ENCODE data around the gene SLC9A1. TPM values are rescaled to one million over a fixed set of nuclear protein-coding genes. Genes with fewer than 3 reads are reported as not detected.

Gene SLC9A1
- total RNA-seq, 1 donor from 2014 or later, result 1.8 TPM

GRCh38 chr1:27135541-27136235 lies 19.2 kb downstream of the SLC9A1 start:
- Mint-ChIP-seq H3K4me1 (peaks cover 26% of the 10 kb centered on the region), H3K4me3 (no peak overlapping the region), H3K9me3 (no peaks in the 10 kb centered on the region), H3K27me3 (ENCODE audit: insufficient read depth, low read depth) (no peaks in the 10 kb centered on the region), H3K27ac (no peak overlapping the region), H3K36me3 (peaks cover 2% of the 10 kb centered on the region)
- no peak overlapping the region for H3K27ac ChIP-seq
- no peaks in the 10 kb centered on the region for H3F3A ChIP-seq (ENCODE audit: low read depth)
- no peak overlapping the region for H3K4me3 ChIP-seq
- no peaks in the 10 kb centered on the region for H3K36me3 ChIP-seq
- H3K9me3 ChIP-seq (ENCODE audit: low read depth), result no peaks in the 10 kb centered on the region
- no peak overlapping the region for H2AFZ ChIP-seq (replicated peaks)
- H3K27me3 ChIP-seq, result no peaks in the 10 kb centered on the region
- H3K4me2 ChIP-seq, result no peak overlapping the region
- peak; percentile 60 for DNase-seq (ENCODE audit: low spot score)
- H3K79me2 ChIP-seq (ENCODE audit: low read depth), result no peaks in the 10 kb centered on the region
- H3K4me1 ChIP-seq, result peaks cover 7% of the 10 kb centered on the region
- H4K20me1 ChIP-seq (ENCODE audit: low read depth), result peaks cover 23% of the 10 kb centered on the region
- no peak overlapping the region for H3K9ac ChIP-seq
- no peak for TF ChIP-seq EZH2phosphoT487 (IDR thresholded peaks at IDR 0.05)
- TF ChIP-seq CTCF (IDR thresholded peaks at IDR 0.05), result peak; percentile 43

GRCh38 chr1:27133991-27134390 lies 20.9 kb downstream of the SLC9A1 start:
- no peaks in the 10 kb centered on the region for H3K9me3 Mint-ChIP-seq
- Histone ChIP-seq H2AFZ (replicated peaks) (no peak overlapping the region), H3K4me1 (peaks cover 7% of the 10 kb centered on the region), H3K79me2 (ENCODE audit: low read depth) (no peaks in the 10 kb centered on the region), H3K4me3 (no peak overlapping the region), H3K27me3 (no peaks in the 10 kb centered on the region), H3K27ac (no peak overlapping the region), H3F3A (ENCODE audit: low read depth) (no peaks in the 10 kb centered on the region), H3K4me2 (no peak overlapping the region), H4K20me1 (ENCODE audit: low read depth) (peaks cover 23% of the 10 kb centered on the region), H3K36me3 (no peaks in the 10 kb centered on the region), H3K9me3 (ENCODE audit: low read depth) (no peaks in the 10 kb centered on the region), H3K9ac (no peak overlapping the region)
- no peak for DNase-seq (ENCODE audit: low spot score)
- peaks cover 2% of the 10 kb centered on the region for H3K36me3 Mint-ChIP-seq
- no peak overlapping the region for H3K27ac Mint-ChIP-seq
- no peak for TF ChIP-seq CTCF (IDR thresholded peaks at IDR 0.05)
- TF ChIP-seq EZH2phosphoT487 (IDR thresholded peaks at IDR 0.05), result no peak
- no peak for TF ChIP-seq EZH2 (IDR thresholded peaks at IDR 0.05)
- H3K4me1 Mint-ChIP-seq, result peaks cover 23% of the 10 kb centered on the region
- H3K27me3 Mint-ChIP-seq (ENCODE audit: insufficient read depth, low read depth), result no peaks in the 10 kb centered on the region
- H3K4me3 Mint-ChIP-seq, result no peak overlapping the region

- DNase-seq (ENCODE audit: low spot score), result no peak
- no peaks in the 10 kb centered on the region for H3K9me3 Mint-ChIP-seq
- Histone ChIP-seq H3K27me3 (no peaks in the 10 kb centered on the region), H3K79me2 (ENCODE audit: low read depth) (no peaks in the 10 kb centered on the region), H2AFZ (replicated peaks) (no peak overlapping the region), H3K36me3 (no peaks in the 10 kb centered on the region), H3K4me2 (no peak overlapping the region), H3K4me3 (no peak overlapping the region), H3K9ac (no peak overlapping the region), H3K4me1 (peaks cover 7% of the 10 kb centered on the region), H3K9me3 (ENCODE audit: low read depth) (no peaks in the 10 kb centered on the region), H3F3A (ENCODE audit: low read depth) (no peaks in the 10 kb centered on the region), H4K20me1 (ENCODE audit: low read depth) (peaks cover 18% of the 10 kb centered on the region), H3K27ac (no peak overlapping the region)
- peaks cover 18% of the 10 kb centered on the region for H3K4me1 Mint-ChIP-seq
- peaks cover 2% of the 10 kb centered on the region for H3K36me3 Mint-ChIP-seq
- H3K27ac Mint-ChIP-seq, result no peak overlapping the region
- no peaks in the 10 kb centered on the region for H3K27me3 Mint-ChIP-seq (ENCODE audit: insufficient read depth, low read depth)
- no peak for TF ChIP-seq CTCF (IDR thresholded peaks at IDR 0.05)
- no peak for TF ChIP-seq EZH2phosphoT487 (IDR thresholded peaks at IDR 0.05)
- TF ChIP-seq EZH2 (IDR thresholded peaks at IDR 0.05), result no peak
- no peak overlapping the region for H3K4me3 Mint-ChIP-seq
Measured at GRCh38 chr1:27133158-27133557, 21.8 kb downstream of the SLC9A1 start.

Measured in neural progenitor cell (in vitro differentiated cells).